Erythroblast (primary cell): Measurements from ENCODE around the gene ZYG11B.

Source experiments
- GATA1 ChIP-seq: IDR thresholded peaks from 2 replicates; pipeline ENCODE4 v1.6.1; 2011; ENCODE audit warnings: low read depth, mild to moderate bottlenecking, control low read depth, low read length, moderate library complexity
- POLR2A ChIP-seq: IDR thresholded peaks from 2 replicates; pipeline ENCODE4 v1.6.1; 2011; ENCODE audit warnings: mild to moderate bottlenecking, low read length

- TF ChIP-seq POLR2A (no peak), GATA1 (no peak)
These were observed 19.0 kb upstream of the ZYG11B start for GRCh38 chr1:52706941-52707926.
